SJCRH30 (cell line): ENCODE measurements around the gene RPS24. TPM values are rescaled to one million over a fixed set of nuclear protein-coding genes. Genes with fewer than 3 reads are reported as not detected.
A peak's percentile ranks its signal among the peaks of the same experiment; 100 is the strongest.

Experiments used
- DNase-seq, 2 experiments: peaks; one replicate each; pipeline ENCODE4 v3.0.0-alpha.2; 2015 to 2020
- H3K27ac ChIP-seq: fragments of 250-450 bp; sonication (Bioruptor Pico); 2 replicates; pipeline ENCODE4 v1.5.1; 2020; ENCODE audit warnings: mild to moderate bottlenecking, moderate library complexity
- H3K27me3 ChIP-seq: fragments of 250-450 bp; sonication (Bioruptor Pico); 2 replicates; pipeline ENCODE4 v1.5.1; 2020; ENCODE audit warnings: mild to moderate bottlenecking, moderate library complexity
- H3K36me3 ChIP-seq: fragments of 250-450 bp; sonication (Bioruptor Pico); 2 replicates; pipeline ENCODE4 v1.5.1; 2020; ENCODE audit warnings: mild to moderate bottlenecking, moderate library complexity
- H3K4me1 ChIP-seq: fragments of 250-450 bp; sonication (Bioruptor Pico); 2 replicates; pipeline ENCODE4 v1.5.1; 2020; ENCODE audit warnings: mild to moderate bottlenecking, moderate library complexity
- H3K4me3 ChIP-seq: fragments of 250-450 bp; sonication (Bioruptor Pico); 2 replicates; pipeline ENCODE4 v1.5.1; 2020; ENCODE audit warnings: mild to moderate bottlenecking, moderate library complexity
- H3K9me3 ChIP-seq: fragments of 250-450 bp; sonication (Bioruptor Pico); replicated peaks from 2 replicates; pipeline ENCODE4 v1.5.1; 2020; ENCODE audit warnings: mild to moderate bottlenecking, moderate library complexity
- total RNA-seq: library from RNA; depleted of rRNA; stranded (reverse); fragments of >200 nt; shearing (Covaris generic); gene quantifications from 2 replicates; pipeline ENCODE4 v1.2.3, GENCODE V29; 2014

RPS24 gene
- total RNA-seq, 1 experiment from 2014 or later: 6,145 TPM

DNA sequence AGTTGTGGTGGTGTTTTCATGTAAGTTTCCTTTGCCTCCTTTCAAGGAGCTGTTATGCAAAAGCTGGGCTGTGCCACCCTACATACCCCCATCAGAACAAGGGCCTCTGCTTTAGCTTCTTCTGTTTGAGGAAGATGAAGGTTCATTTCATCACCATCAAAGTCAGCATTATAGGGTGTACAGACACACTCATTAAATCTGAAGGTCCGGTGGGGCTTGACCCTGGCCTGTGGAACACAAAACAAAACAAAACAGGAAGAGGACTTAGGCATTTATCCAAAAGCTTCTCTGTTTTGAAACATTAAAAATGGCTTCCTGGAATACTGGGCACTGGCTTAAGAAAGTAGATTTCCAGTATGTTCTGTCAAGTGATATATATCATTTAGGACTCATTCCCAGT, 20.1 kb upstream of the RPS24 start:
- no peaks in the 10 kb centered on the region for H3K27me3 ChIP-seq
- no peak overlapping the region for H3K27ac ChIP-seq
- no peak for DNase-seq
- H3K9me3 ChIP-seq: no peaks in the 10 kb centered on the region
- H3K4me1 ChIP-seq: no peaks in the 10 kb centered on the region
- no peak overlapping the region for H3K4me3 ChIP-seq
- peaks cover 59% of the 10 kb centered on the region for H3K36me3 ChIP-seq

DNA sequence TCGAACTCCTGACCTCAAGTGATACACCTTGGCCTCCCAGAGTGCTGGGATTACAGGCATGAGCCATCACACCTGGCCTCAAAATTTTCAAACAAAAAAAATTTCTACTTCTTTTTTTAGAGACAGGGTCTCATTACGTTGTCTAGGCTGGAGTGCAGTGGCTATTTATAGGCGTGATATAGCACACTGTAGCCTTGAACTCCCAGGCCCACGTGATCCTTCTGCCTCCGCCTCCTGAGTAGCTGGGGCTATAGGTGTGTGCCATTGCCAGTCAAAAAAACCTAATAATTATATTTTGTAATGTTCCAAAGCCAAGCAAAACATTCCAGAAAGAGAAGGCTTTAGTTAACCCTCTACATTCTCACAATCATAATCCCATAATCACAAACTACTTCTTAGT, 18.1 kb upstream of the RPS24 start:
- Histone ChIP-seq H3K27me3 (no peaks in the 10 kb centered on the region), H3K9me3 (no peaks in the 10 kb centered on the region), H3K36me3 (peaks cover 65% of the 10 kb centered on the region), H3K27ac (no peak overlapping the region), H3K4me3 (no peak overlapping the region), H3K4me1 (no peaks in the 10 kb centered on the region)
- no peak for DNase-seq

DNA sequence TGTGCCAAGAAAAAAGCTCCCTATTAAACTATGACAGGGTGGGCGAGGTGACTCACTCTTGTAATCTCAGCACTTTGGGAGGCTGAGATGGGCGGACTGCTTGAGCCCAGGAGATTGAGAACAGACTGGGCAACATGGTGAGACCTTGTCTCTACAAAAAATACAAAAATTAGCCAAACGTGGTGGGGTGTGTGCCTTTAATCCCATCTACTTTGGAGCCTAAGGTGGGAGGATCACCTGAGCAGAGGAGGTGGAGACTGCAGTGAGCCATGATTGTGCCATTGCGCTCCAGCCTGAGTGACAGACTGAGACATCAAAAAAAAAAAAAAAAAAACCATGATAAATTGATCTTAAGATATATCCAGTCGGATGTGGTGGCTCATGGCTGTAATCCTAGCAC, 15.8 kb upstream of the RPS24 start:
- no peak overlapping the region for H3K27ac ChIP-seq
- H3K36me3 ChIP-seq: peaks cover 65% of the 10 kb centered on the region

GRCh38 chr10:78019264-78019663, 14.4 kb upstream of the RPS24 start:
- Histone ChIP-seq H3K27ac (no peak overlapping the region), H3K27me3 (no peaks in the 10 kb centered on the region), H3K4me3 (no peak overlapping the region), H3K9me3 (no peaks in the 10 kb centered on the region), H3K36me3 (peaks cover 65% of the 10 kb centered on the region), H3K4me1 (no peaks in the 10 kb centered on the region)
- DNase-seq: no peak

More for the DNA sequence above, 15.8 kb upstream of the RPS24 start:
- no peaks in the 10 kb centered on the region for H3K27me3 ChIP-seq
- no peaks in the 10 kb centered on the region for H3K4me1 ChIP-seq
- H3K9me3 ChIP-seq: no peaks in the 10 kb centered on the region
- H3K4me3 ChIP-seq: no peak overlapping the region
- DNase-seq: no peak

DNA sequence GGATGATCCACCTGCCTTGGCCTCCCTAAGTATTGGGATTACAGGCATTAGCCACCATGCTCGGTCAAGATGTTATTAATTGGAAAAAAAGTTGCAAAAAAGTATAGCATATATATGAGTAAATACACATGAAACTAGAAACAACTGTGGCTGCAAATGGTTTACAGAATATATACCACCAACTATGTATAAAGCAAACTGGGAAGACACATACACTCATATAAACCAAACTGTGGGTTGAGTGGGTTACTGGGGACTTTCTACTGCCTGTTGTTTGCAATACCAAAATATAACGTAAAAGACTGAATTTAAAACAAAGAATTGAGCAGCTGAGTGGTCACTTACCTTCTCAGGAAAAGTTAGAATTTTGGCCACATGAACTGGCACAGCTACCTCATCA, 12.5 kb upstream of the RPS24 start:
- Histone ChIP-seq H3K9me3 (no peaks in the 10 kb centered on the region), H3K4me3 (no peak overlapping the region), H3K27me3 (no peaks in the 10 kb centered on the region), H3K27ac (no peak overlapping the region), H3K36me3 (peaks cover 61% of the 10 kb centered on the region), H3K4me1 (no peaks in the 10 kb centered on the region)
- no peak for DNase-seq

GRCh38 chr10:78023741-78024140, 9.9 kb upstream of the RPS24 start:
- H3K36me3 ChIP-seq: peaks cover 51% of the 10 kb centered on the region
- no peaks in the 10 kb centered on the region for H3K4me1 ChIP-seq
- H3K27ac ChIP-seq: no peak overlapping the region
- no peaks in the 10 kb centered on the region for H3K27me3 ChIP-seq
- no peak for DNase-seq
- H3K4me3 ChIP-seq: no peak overlapping the region
- no peaks in the 10 kb centered on the region for H3K9me3 ChIP-seq

- H3K27ac ChIP-seq: no peak overlapping the region
- no peak overlapping the region for H3K4me3 ChIP-seq
- DNase-seq: no peak
- no peaks in the 10 kb centered on the region for H3K9me3 ChIP-seq
- no peaks in the 10 kb centered on the region for H3K4me1 ChIP-seq
- H3K27me3 ChIP-seq: no peaks in the 10 kb centered on the region
- H3K36me3 ChIP-seq: peaks cover 39% of the 10 kb centered on the region
Observed at GRCh38 chr10:78025685-78026364, 7.8 kb upstream of the RPS24 start.

DNA sequence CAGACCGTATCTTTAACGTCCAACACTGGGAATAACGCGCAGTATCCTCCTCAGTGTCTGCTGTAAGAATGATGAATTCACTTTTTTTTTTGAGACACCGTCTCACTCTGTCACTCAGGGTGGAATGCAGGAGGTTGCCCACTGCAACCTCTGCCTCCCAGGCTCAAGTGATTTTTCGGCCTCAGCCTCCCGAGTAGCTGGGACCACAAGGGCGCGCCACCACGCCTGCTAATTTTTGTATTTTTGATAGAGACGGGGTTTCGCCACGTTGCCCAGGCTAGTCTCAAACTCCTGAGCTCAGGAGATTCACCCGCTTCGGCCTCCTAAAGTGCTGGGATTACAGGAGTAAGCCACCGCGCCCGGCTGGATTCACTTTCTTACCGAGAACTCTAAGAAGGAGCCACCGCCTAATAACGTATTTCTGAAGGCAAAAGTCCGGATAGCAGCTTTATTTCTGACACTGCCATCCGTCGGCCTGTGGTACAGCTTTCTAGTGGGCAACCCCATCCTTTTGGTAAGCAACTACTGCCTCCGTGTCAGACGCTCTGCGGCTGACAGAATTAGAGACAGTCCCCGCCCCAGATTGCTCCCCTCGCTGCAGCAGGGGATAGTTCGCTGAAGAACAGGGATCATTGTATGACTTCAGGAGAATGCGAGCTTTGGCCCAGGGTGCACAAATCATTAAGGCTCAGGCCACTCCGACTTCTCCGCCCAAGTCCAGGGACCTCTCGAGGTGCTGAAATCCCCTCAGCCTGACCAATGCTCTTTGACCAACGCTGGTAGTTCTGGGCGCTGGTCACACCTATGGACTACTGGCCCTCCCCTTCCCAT, 5.0 kb upstream of the RPS24 start:
- H3K4me1 ChIP-seq: no peaks in the 10 kb centered on the region
- H3K9me3 ChIP-seq: no peaks in the 10 kb centered on the region
- H3K36me3 ChIP-seq: peaks cover 17% of the 10 kb centered on the region
- peak overlapping the region; percentile 87 for H3K4me3 ChIP-seq
- no peaks in the 10 kb centered on the region for H3K27me3 ChIP-seq
- DNase-seq: peak in 1 of 2 experiments; percentile 26
- H3K27ac ChIP-seq: peak overlapping the region; percentile 54

DNA sequence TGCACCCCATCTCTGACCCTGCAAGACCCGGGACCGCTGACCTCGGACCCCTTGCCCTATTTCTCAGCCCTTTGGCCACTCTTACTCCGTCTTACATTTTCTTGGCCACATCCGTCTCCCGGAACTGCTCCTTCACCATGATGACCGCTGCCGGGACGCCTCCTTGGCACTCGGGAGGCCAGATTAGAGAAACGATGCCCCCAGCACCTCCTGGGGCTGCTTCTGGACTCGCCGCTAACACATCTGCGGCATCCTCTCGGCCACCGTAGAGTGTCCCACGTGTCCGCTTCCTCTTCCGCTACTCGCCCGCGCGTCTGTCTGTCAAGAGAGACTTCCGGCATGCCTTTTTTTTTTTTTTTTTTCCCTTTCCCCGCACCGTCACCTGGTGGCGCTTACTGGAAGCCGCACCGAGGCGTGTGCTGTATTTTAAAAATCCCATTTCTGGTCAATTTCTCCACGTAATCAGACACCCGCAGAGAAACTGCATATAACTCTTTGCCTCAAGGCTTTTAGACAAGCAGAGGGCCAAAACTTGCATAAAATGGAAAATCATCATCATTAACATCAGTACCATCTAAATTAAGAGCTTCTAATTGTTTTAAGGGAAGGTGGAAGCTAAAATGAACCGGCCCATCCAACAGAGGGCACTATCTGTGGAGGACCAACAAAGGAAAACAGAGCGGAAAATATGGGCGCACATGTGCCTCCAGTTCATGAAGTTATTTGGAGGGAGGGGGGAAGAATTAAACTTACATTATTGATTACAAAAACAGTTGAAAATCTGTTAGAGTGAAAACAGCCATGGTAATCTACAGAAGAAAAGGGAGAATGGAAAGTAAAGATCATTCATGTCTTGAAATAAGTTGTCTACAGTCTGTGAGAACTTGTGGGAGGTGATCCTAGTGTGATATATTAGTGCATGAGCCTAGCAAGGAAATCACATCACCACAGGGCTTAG, 4.1 kb upstream of the RPS24 start, which contains the start of gene POLR3A:
Gene POLR3A (minus strand): TSS at position 247 of the 958 bp plus-strand sequence. CDS start 108 bp downstream, at position 139.
- Histone ChIP-seq H3K27me3 (no peaks in the 10 kb centered on the region), H3K36me3 (peaks cover 12% of the 10 kb centered on the region), H3K4me1 (no peaks in the 10 kb centered on the region), H3K4me3 (peak within 1 kb of the TSS; percentile 87), H3K9me3 (no peaks in the 10 kb centered on the region), H3K27ac (peak within 1 kb of the TSS; percentile 54)
- peak; percentile 96 to 97 for DNase-seq

DNA sequence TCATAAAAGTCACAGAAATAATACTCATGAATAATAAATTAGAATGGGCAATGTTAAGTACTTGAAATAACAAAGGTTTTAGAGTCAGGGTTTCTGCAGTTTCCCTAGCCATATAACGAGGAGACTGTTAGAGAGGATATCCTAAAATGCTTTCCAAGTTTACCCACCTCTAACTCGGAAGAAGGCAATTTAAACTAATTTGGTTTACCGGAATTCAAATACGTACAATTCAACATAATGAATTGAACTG, 351 bp upstream of the RPS24 start:
- Histone ChIP-seq H3K4me1 (peaks cover 11% of the 10 kb centered on the region), H3K27ac (no peak overlapping the region), H3K36me3 (peaks cover 40% of the 10 kb centered on the region), H3K4me3 (peak overlapping the region; percentile 73), H3K9me3 (no peaks in the 10 kb centered on the region), H3K27me3 (no peaks in the 10 kb centered on the region)
- DNase-seq: no peak

- Histone ChIP-seq H3K27ac (no peak overlapping the region), H3K4me3 (peak overlapping the region; percentile 73), H3K36me3 (peaks cover 57% of the 10 kb centered on the region), H3K9me3 (no peaks in the 10 kb centered on the region), H3K27me3 (no peaks in the 10 kb centered on the region), H3K4me1 (peaks cover 11% of the 10 kb centered on the region)
- DNase-seq: no peak
Observed at GRCh38 chr10:78035025-78035424, 1.4 kb downstream of the RPS24 start.

DNA sequence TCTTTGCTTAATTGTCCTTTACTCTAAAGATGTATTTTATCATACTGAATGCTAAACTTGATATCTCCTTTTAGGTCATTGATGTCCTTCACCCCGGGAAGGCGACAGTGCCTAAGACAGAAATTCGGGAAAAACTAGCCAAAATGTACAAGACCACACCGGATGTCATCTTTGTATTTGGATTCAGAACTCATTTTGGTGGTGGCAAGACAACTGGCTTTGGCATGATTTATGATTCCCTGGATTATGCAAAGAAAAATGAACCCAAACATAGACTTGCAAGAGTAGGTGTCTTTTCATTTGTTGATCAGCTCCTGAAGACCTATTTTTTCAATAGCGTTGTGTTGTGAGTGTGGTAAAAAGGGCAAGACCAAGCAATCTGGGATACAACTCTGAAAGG, 1.8 kb downstream of the RPS24 start:
- Histone ChIP-seq H3K27me3 (no peaks in the 10 kb centered on the region), H3K27ac (no peak overlapping the region), H3K9me3 (no peaks in the 10 kb centered on the region), H3K4me3 (peak overlapping the region; percentile 73), H3K4me1 (peaks cover 12% of the 10 kb centered on the region), H3K36me3 (peaks cover 61% of the 10 kb centered on the region)
- no peak for DNase-seq

GRCh38 chr10:78035933-78036583, 2.4 kb downstream of the RPS24 start:
- Histone ChIP-seq H3K9me3 (no peaks in the 10 kb centered on the region), H3K27ac (no peak overlapping the region), H3K4me1 (peaks cover 14% of the 10 kb centered on the region), H3K4me3 (no peak overlapping the region), H3K27me3 (no peaks in the 10 kb centered on the region), H3K36me3 (peaks cover 68% of the 10 kb centered on the region)
- no peak for DNase-seq

GRCh38 chr10:78038105-78038504, 4.4 kb downstream of the RPS24 start:
- no peaks in the 10 kb centered on the region for H3K27me3 ChIP-seq
- no peak overlapping the region for H3K27ac ChIP-seq
- H3K36me3 ChIP-seq: peaks cover 84% of the 10 kb centered on the region
- no peaks in the 10 kb centered on the region for H3K9me3 ChIP-seq
- DNase-seq: no peak
- H3K4me1 ChIP-seq: peaks cover 14% of the 10 kb centered on the region
- H3K4me3 ChIP-seq: no peak overlapping the region
